Stimulated activated CD8-positive, alpha-beta memory T cell treated with anti-CD3 and anti-CD28 coated beads, Interleukin-2, amount 100 ng/mL, for 48 hours (primary cell): Measurements from ENCODE around the gene CDC6.

Source experiments
- DNase-seq, 2 donors: peaks; one replicate each; pipeline ENCODE4 v3.0.0-alpha.2; 2020; ENCODE audit warnings: low read depth in 2 of 2

Gene CDC6

DNA sequence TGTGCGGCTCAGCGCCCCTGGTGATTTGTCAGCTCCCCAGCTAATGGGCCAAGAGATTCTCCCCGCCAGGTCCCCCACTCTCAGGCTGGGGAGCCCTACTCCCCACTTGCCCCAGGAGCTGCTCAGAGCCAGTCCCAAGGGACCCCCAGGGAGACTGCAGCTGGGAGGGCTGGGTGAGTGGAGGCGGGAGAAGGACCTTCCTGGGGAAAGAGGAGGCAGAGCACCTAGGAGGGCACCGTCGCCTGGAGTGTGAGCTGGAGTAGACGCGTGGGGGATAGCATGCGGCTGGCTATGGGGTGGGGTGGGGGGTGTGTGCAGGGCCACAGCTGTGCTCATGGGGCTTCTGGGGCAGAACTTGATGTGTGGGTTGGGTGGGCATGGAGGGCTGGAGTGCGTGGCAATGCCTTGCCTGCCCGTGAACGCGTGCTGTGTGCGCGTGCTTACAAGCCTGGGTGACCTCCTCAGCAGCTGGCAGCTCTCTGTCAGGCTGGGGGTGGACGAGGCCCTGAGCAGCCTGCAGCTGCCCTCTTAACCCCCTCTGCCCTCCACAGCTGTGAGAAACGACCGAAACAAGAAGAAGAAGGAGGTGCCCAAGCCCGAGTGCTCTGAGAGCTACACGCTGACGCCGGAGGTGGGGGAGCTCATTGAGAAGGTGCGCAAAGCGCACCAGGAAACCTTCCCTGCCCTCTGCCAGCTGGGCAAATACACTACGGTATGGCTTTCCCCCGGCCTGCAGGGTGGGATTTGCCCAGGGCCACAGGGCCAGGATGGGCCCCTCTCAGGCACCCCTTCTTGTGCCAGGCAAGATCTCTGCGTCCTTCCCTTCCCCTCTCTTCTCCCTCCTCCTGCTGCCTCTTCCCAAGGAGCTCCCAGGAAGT is 63.9 kb downstream of the CDC6 start:
- DNase-seq, result no peak

DNA sequence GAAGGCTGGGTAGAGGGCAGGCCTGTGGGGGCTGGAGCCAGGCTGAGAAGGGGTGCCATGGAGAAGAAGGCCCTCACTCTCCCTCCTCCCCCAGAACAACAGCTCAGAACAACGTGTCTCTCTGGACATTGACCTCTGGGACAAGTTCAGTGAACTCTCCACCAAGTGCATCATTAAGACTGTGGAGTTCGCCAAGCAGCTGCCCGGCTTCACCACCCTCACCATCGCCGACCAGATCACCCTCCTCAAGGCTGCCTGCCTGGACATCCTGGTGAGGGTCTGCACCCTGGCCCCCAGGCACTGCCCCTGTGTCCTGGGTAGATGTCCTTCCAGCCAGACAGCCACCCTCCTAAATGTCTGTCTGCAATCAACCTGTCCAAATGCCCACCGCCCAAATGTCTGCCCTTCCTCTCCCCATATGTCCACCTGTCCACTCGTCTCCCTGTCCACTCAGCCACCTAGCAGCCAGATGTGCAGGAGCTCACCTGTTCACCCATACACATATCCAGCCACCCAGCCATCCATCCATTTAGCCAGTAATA is 64.6 kb downstream of the CDC6 start:
- no peak for DNase-seq

DNA sequence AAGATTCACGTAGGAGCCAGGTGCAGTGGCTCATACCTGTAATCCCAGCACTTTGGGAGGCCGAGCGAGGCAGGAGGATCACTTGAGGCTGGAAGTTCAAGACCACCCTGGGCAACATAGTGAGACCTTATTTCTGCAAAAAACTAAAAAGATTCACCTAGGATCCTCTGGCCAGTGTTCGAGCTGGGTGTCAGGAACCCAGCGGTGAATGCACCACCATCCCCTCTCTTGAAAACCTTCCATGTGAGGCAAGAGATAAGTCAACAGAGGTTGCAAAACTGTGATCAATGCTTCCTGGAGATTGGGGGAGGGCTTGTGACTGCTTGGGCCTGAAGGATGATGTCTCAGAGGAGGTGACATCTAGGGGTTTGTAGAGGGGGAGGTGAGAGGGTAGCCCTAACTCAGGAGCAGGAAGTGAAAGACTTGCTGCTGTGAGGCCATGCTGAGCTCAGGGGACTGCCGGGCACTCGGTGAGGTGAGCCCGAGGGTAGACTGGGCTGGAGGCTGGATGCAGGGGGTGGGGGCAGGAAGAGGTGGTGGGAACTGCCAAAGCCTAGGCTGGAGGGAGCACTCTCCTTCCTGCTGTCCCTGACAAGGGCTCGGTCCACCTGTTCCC is 65.2 kb downstream of the CDC6 start:
- no peak for DNase-seq
